D721Med (cell line): ENCODE measurements around the gene ST7.
A peak's percentile ranks its signal among the peaks of the same experiment; 100 is the strongest.

ENCODE experiments used
- DNase-seq: peaks from one replicate; pipeline ENCODE4 v3.0.0; 2011; ENCODE audit warnings: low spot score; ENCODE audit not compliant: insufficient read length
- FAIRE-seq: peaks from 2 replicates; lab custom pipeline; 2011; peaks lifted over from hg19 to GRCh38; lab: Jason Lieb, UNC
- CTCF ChIP-seq: IDR thresholded peaks from 2 replicates; pipeline ENCODE4 v1.5.1; 2012; ENCODE audit warnings: mild to moderate bottlenecking, control low read depth; ENCODE audit not compliant: insufficient read depth; ENCODE audit errors: missing control alignments

Gene ST7

GRCh38 chr7:116920359-116920758 is 32.9 kb upstream of the ST7 start:
- FAIRE-seq (no peak), DNase-seq (no peak)

GRCh38 chr7:116922545-116922944 is 30.8 kb upstream of the ST7 start:
- no peak for DNase-seq

More at GRCh38 chr7:116920359-116920758, 32.9 kb upstream of the ST7 start:
- TF ChIP-seq CTCF: no peak

GRCh38 chr7:116924741-116925140 is 28.6 kb upstream of the ST7 start:
- DNase-seq: no peak
- no peak for FAIRE-seq
- TF ChIP-seq CTCF: no peak

More at GRCh38 chr7:116922545-116922944, 30.8 kb upstream of the ST7 start:
- TF ChIP-seq CTCF: no peak
- no peak for FAIRE-seq

GRCh38 chr7:116929021-116929420 is 24.3 kb upstream of the ST7 start:
- no peak for TF ChIP-seq CTCF
- DNase-seq (no peak), FAIRE-seq (no peak)

GRCh38 chr7:116929914-116930913 is 23.1 kb upstream of the ST7 start:
- no peak for FAIRE-seq
- peak; percentile 89 for TF ChIP-seq CTCF

GRCh38 chr7:116932566-116932965 is 20.7 kb upstream of the ST7 start:
- no peak for TF ChIP-seq CTCF
- FAIRE-seq: no peak
- DNase-seq: no peak

More at GRCh38 chr7:116929914-116930913, 23.1 kb upstream of the ST7 start:
- DNase-seq: peak; percentile 29

- FAIRE-seq (no peak), DNase-seq (no peak)
- no peak for TF ChIP-seq CTCF
Measured at GRCh38 chr7:116933465-116933864, 19.8 kb upstream of the ST7 start.
